SKM-1 (cell line): ENCODE data around the gene TELO2.

Source experiments
- DNase-seq: peaks from one replicate; lab custom pipeline; 2025; ENCODE audit not compliant: unreplicated experiment; lab: John Stamatoyannopoulos, UW

The TELO2 gene

DNA sequence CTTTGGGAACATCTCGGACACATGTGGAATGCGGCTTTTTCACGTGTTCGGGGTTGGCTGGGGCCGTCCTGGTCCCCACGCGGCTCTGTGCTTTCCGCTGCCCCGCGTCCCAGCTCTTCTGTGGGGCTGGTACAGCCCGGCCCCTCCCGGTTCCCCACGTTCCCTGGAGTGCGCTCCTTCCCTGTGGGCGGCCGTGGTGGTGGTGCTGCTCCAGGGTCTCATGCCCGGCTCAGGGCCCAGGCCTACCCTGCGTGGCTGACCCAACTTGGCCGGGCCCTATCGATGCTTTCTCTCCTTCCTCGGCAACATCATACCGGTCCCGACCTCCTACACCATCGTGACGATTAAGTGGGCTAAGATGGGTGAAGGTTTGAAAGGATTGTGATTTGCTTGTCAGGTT, 3.3 kb downstream of the TELO2 start:
- DNase-seq, result no peak

- DNase-seq, result no peak
Observed at GRCh38 chr16:1497014-1497598, 3.9 kb downstream of the TELO2 start.

GRCh38 chr16:1498899-1499676, 5.9 kb downstream of the TELO2 start:
- DNase-seq, result no peak

GRCh38 chr16:1499756-1500464, 6.8 kb downstream of the TELO2 start:
- DNase-seq, result no peak

DNA sequence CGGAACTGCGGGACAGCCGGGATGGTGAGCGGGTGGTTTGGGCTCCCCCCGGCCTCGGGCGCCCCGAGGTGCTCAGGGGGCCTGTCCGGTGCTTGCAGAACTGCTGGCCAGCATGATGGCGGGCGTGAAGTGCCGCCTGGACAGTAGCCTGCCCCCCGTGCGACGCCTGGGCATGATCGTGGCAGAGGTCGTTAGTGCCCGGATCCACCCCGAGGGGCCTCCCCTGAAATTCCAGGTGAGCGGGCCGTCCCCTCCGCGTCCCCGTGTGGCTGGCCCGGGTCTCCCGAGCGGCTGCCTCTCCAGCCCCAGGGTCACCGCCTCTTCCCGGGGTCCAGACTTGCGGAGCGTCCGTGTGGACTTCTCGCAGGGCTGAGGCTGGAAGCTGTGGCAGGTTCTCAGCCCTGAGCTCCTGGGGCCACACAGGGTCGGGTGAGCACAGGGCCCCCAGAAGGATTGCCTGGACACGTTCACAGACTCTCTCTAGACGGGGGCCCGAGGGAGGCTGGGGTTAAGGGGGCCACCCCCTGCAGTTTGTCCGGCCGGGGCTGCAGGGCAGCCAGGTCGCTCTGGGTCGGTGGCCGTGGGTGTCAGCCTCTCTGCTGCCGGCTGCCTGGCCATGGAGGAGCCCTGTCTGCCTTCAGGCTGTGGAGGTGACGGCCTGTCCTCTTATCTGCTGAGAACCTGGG, 7.4 kb downstream of the TELO2 start:
- no peak for DNase-seq

- no peak for DNase-seq
Observed at GRCh38 chr16:1501630-1502029, 8.5 kb downstream of the TELO2 start.

GRCh38 chr16:1502092-1503004, 9.2 kb downstream of the TELO2 start:
- no peak for DNase-seq

- DNase-seq, result no peak
Observed at GRCh38 chr16:1503110-1503955, 10.2 kb downstream of the TELO2 start.

- DNase-seq, result no peak
Observed at GRCh38 chr16:1505073-1505844, 12.1 kb downstream of the TELO2 start.

- DNase-seq, result no peak
Observed at GRCh38 chr16:1505912-1506311, 12.8 kb downstream of the TELO2 start.

- no peak for DNase-seq
Observed at GRCh38 chr16:1506494-1507213, 13.5 kb downstream of the TELO2 start.

GRCh38 chr16:1508494-1509187, 15.5 kb downstream of the TELO2 start:
- no peak for DNase-seq

- DNase-seq, result no peak
Observed at GRCh38 chr16:1509307-1510221, 16.4 kb downstream of the TELO2 start.

DNA sequence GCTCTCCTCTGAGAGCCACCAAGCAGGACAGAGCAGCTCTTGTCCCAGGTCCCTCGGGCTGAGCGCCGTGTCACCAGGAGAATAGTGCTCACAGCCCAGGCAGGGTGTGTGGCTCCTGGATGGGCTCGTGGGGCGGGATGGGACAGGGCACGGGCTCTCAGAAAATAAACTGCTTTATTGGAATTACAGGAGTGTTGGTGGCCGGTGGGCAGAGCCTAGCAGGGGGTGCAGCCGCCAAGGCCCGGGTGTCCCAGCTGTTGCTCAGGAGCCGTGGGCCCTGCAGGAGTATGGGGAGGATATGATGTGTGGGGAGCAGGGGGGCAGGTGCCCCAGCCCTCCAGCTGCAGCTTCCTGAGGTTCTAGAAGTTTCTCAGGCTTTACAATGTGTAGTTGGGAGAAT, 17.1 kb downstream of the TELO2 start:
- no peak for DNase-seq

DNA sequence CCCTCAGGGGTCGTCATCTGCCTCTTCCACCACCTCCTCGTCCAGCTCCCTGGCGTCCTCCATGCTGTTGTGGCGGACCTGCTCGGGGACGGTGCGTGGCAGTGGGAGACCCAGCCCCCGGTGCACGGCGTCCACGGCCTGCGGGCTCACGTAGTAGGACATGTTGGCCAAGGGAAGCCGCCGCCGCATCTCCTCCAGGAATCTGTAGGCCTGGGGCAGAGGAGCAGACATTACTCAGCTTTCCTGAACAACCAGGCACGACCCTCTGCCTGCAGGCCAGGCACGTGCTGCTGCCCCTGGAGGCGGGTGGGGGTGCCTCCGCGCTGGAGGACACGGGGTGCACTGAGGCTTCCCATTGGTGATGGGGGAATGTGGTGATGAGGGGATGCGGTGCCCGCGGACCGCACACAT, 17.8 kb downstream of the TELO2 start:
- DNase-seq, result no peak

DNA sequence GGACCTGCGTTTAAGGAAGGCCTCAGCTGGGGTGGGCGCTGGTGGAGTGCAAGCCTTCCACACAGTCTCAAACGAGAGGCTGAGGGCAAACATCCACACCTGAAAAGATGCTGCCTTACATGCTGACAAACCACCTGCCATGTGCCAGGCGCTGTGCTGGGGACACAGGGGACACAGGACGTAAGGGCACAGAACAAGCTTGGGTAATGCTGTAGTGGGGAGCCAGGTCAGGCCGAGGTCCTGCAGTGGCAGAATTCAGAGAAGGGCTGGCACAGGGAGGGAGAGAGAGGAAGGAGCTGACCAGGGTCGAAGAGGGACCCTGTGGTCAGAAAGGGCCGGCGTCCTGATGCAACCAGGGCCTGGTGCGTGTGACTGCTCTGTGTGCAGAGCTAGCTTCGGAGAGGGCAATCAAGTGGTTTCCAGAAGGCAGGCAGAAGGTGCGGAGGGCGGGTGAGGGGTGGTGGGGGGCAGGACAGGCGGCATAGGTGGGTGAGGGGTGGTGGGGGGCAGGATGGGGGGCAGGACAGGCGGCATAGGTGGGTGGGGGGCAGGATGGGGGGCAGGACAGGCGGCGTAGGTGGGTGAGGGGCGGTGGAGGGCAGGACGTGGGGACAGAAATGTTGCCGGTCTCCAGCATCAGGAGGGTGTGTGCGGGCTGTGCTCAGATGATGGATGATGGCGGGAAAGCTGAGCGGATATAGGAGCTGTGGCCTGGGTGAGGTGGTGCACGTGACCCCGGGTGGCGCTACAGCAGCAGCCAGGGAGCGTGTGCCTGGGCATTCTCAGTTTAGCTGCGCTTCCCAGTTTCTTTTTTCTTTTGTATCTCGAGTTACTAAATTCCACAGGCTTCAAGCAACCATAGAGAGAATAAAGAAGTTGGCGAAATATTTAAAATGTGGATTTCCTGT, 18.8 kb downstream of the TELO2 start:
- DNase-seq, result no peak
